Esophagus muscularis mucosa (tissue), 3 donors: ENCODE data around the gene HOXB5.

Source experiments
- CTCF ChIP-seq, 3 experiments: fragments of 200-600 bp in 2 of 3; fragments of 450-650 bp in 1 of 3; sonication (generic) in 2 of 3; IDR thresholded peaks; one replicate each; pipeline ENCODE4 v1.5.1; 2017 to 2019; ENCODE audit warnings: antibody characterized with exemption in 3 of 3, mild to moderate bottlenecking in 2 of 3, moderate library complexity in 1 of 3
- POLR2A ChIP-seq: fragments of 450-650 bp; IDR thresholded peaks from one replicate; pipeline ENCODE4 v1.6.1; 2017; ENCODE audit warnings: antibody characterized with exemption, moderate library complexity, mild to moderate bottlenecking, low read depth
- POLR2AphosphoS5 ChIP-seq, 2 donors: sonication (generic); formaldehyde crosslinking; IDR thresholded peaks; one replicate each; pipeline ENCODE4 v1.6.1; 2017; ENCODE audit warnings: antibody characterized with exemption in 2 of 2

GRCh38 chr17:48543107-48543853 lies 50.3 kb downstream of the HOXB5 start:
- TF ChIP-seq CTCF (IDR thresholded peaks at IDR 0.05), result peak in 2 of 3 experiments; percentile 14 to 32
- TF ChIP-seq POLR2A, result no peak
- peak in 1 of 2 donors; percentile 24 for TF ChIP-seq POLR2AphosphoS5 (IDR thresholded peaks at IDR 0.05)
